Measurements from ENCODE around the gene MT1H.
"Not testable (repeated sequence)": the region's sequence is repeated elsewhere in the genome, so short reads cannot be mapped to it uniquely, and the experiment has no call there.

Gene MT1H

GRCh38 chr16:56665286-56666261, 4.0 kb upstream of the MT1H start:
- DNase-seq, result not testable (repeated sequence)

GRCh38 chr16:56667581-56668571, 1.7 kb upstream of the MT1H start, which contains the start of gene MT1G:
Gene MT1G (minus strand): TSS chr16:56668065. CDS start chr16:56667993, 72 bp downstream.
- peak; percentile 46 for DNase-seq

- no peak for DNase-seq
Observed at GRCh38 chr16:56669840-56670619, 416 bp downstream of the MT1H start.

GRCh38 chr16:56670620-56670934, 963 bp downstream of the MT1H start:
- DNase-seq, result no peak

- DNase-seq, result not testable (repeated sequence)
Observed at GRCh38 chr16:56671691-56672090, 2.1 kb downstream of the MT1H start.

- DNase-seq, result not testable (repeated sequence)
Observed at GRCh38 chr16:56672171-56672570, 2.6 kb downstream of the MT1H start.

- no peak for DNase-seq
Observed at GRCh38 chr16:56672761-56673536, 3.3 kb downstream of the MT1H start.

- DNase-seq, result peak; percentile 20
Observed at GRCh38 chr16:56673921-56674320, 4.3 kb downstream of the MT1H start.

GRCh38 chr16:56674570-56674969, 5.0 kb downstream of the MT1H start:
- not testable (repeated sequence) for DNase-seq

GRCh38 chr16:56675685-56676210, 6.1 kb downstream of the MT1H start:
- peak; percentile 70 for DNase-seq

- DNase-seq, result no peak
Observed at GRCh38 chr16:56677474-56677873, 7.9 kb downstream of the MT1H start.

- no peak for DNase-seq
Observed at GRCh38 chr16:56679078-56679730, 9.6 kb downstream of the MT1H start.

GRCh38 chr16:56679818-56680217, 10.2 kb downstream of the MT1H start:
- no peak for DNase-seq

- peak; percentile 92 for DNase-seq
Observed at GRCh38 chr16:56681939-56682702, 12.5 kb downstream of the MT1H start, which contains the start of gene MT1X. Gene MT1X (plus strand): TSS chr16:56682470. CDS start chr16:56682541, 71 bp downstream.

GRCh38 chr16:56682703-56683397, 13.2 kb downstream of the MT1H start:
- DNase-seq, result no peak

- no peak for DNase-seq
Observed at GRCh38 chr16:56683424-56684172, 14.0 kb downstream of the MT1H start.

GRCh38 chr16:56684256-56684925, 14.8 kb downstream of the MT1H start:
- DNase-seq, result no peak
